Stimulated activated naive CD8-positive, alpha-beta T cell treated with anti-CD3 and anti-CD28 coated beads, Interleukin-15, Interleukin-2, amounts not matched to agents 100 ng/mL and 50 ng/mL, for 24 hours (primary cell): ENCODE measurements around the gene IL31RA.

Experiments
- H3K27ac Mint-ChIP-seq: one replicate; pipeline ENCODE4 v1.8.0; 2021; ENCODE audit warnings: mild to moderate bottlenecking, mixed read lengths
- H3K27me3 Mint-ChIP-seq: one replicate; pipeline ENCODE4 v1.8.0; 2021; ENCODE audit warnings: mixed read lengths
- H3K36me3 Mint-ChIP-seq: one replicate; pipeline ENCODE4 v1.8.0; 2021; ENCODE audit warnings: low read depth, mixed read lengths
- H3K4me1 Mint-ChIP-seq: one replicate; pipeline ENCODE4 v1.8.0; 2021; ENCODE audit warnings: low read depth, mixed read lengths
- H3K4me3 Mint-ChIP-seq: one replicate; pipeline ENCODE4 v1.8.0; 2021; ENCODE audit warnings: mild to moderate bottlenecking, mixed read lengths
- H3K9me3 Mint-ChIP-seq: one replicate; pipeline ENCODE4 v1.8.0; 2021; ENCODE audit warnings: mixed read lengths

The IL31RA gene

GRCh38 chr5:55903121-55903701, 52.1 kb downstream of the IL31RA start:
- H3K4me3 Mint-ChIP-seq = peak overlapping the region; percentile 49
- no peaks in the 10 kb centered on the region for H3K9me3 Mint-ChIP-seq
- H3K36me3 Mint-ChIP-seq = no peaks in the 10 kb centered on the region
- H3K27me3 Mint-ChIP-seq = peaks cover 24% of the 10 kb centered on the region
- peak overlapping the region; percentile 77 for H3K27ac Mint-ChIP-seq
- peaks cover 43% of the 10 kb centered on the region for H3K4me1 Mint-ChIP-seq

- Mint-ChIP-seq H3K4me3 (peak overlapping the region; percentile 24), H3K27ac (no peak overlapping the region), H3K4me1 (peaks cover 41% of the 10 kb centered on the region), H3K27me3 (peaks cover 24% of the 10 kb centered on the region), H3K9me3 (no peaks in the 10 kb centered on the region), H3K36me3 (no peaks in the 10 kb centered on the region)
Observed at GRCh38 chr5:55904152-55904551, 53.0 kb downstream of the IL31RA start.

- H3K4me1 Mint-ChIP-seq = peaks cover 30% of the 10 kb centered on the region
- H3K9me3 Mint-ChIP-seq = no peaks in the 10 kb centered on the region
- H3K27ac Mint-ChIP-seq = no peak overlapping the region
Observed at GRCh38 chr5:55905251-55905650, 54.1 kb downstream of the IL31RA start.

GRCh38 chr5:55907927-55908326, 56.8 kb downstream of the IL31RA start:
- Mint-ChIP-seq H3K27ac (no peak overlapping the region), H3K27me3 (peaks cover 10% of the 10 kb centered on the region), H3K4me1 (peaks cover 19% of the 10 kb centered on the region)

More at GRCh38 chr5:55905251-55905650, 54.1 kb downstream of the IL31RA start:
- no peak overlapping the region for H3K4me3 Mint-ChIP-seq
- H3K36me3 Mint-ChIP-seq = no peaks in the 10 kb centered on the region
- peaks cover 18% of the 10 kb centered on the region for H3K27me3 Mint-ChIP-seq

GRCh38 chr5:55908804-55909203, 57.6 kb downstream of the IL31RA start:
- H3K36me3 Mint-ChIP-seq = no peaks in the 10 kb centered on the region

More at GRCh38 chr5:55907927-55908326, 56.8 kb downstream of the IL31RA start:
- Mint-ChIP-seq H3K36me3 (no peaks in the 10 kb centered on the region), H3K4me3 (no peak overlapping the region), H3K9me3 (no peaks in the 10 kb centered on the region)

GRCh38 chr5:55911784-55912653, 60.9 kb downstream of the IL31RA start:
- Mint-ChIP-seq H3K27me3 (peaks cover 4% of the 10 kb centered on the region), H3K4me1 (peaks cover 12% of the 10 kb centered on the region), H3K9me3 (no peaks in the 10 kb centered on the region), H3K4me3 (no peak overlapping the region), H3K27ac (peak overlapping the region; percentile 71), H3K36me3 (no peaks in the 10 kb centered on the region)

More at GRCh38 chr5:55908804-55909203, 57.6 kb downstream of the IL31RA start:
- H3K27ac Mint-ChIP-seq = no peak overlapping the region
- peaks cover 10% of the 10 kb centered on the region for H3K27me3 Mint-ChIP-seq
- H3K4me1 Mint-ChIP-seq = peaks cover 10% of the 10 kb centered on the region
- H3K4me3 Mint-ChIP-seq = no peak overlapping the region
- no peaks in the 10 kb centered on the region for H3K9me3 Mint-ChIP-seq

GRCh38 chr5:55913466-55914413, 62.6 kb downstream of the IL31RA start:
- Mint-ChIP-seq H3K4me1 (peaks cover 24% of the 10 kb centered on the region), H3K27ac (no peak overlapping the region), H3K27me3 (no peaks in the 10 kb centered on the region), H3K36me3 (no peaks in the 10 kb centered on the region), H3K4me3 (no peak overlapping the region), H3K9me3 (no peaks in the 10 kb centered on the region)

GRCh38 chr5:55914971-55915370, 63.8 kb downstream of the IL31RA start:
- Mint-ChIP-seq H3K27me3 (no peaks in the 10 kb centered on the region), H3K27ac (no peak overlapping the region), H3K36me3 (no peaks in the 10 kb centered on the region), H3K4me1 (peaks cover 36% of the 10 kb centered on the region), H3K4me3 (no peak overlapping the region), H3K9me3 (no peaks in the 10 kb centered on the region)

- H3K27me3 Mint-ChIP-seq = no peaks in the 10 kb centered on the region
- no peaks in the 10 kb centered on the region for H3K9me3 Mint-ChIP-seq
- H3K36me3 Mint-ChIP-seq = no peaks in the 10 kb centered on the region
- H3K4me1 Mint-ChIP-seq = peaks cover 38% of the 10 kb centered on the region
- no peak overlapping the region for H3K27ac Mint-ChIP-seq
- no peak overlapping the region for H3K4me3 Mint-ChIP-seq
Observed at GRCh38 chr5:55915783-55916182, 64.6 kb downstream of the IL31RA start.

- no peaks in the 10 kb centered on the region for H3K36me3 Mint-ChIP-seq
- no peak overlapping the region for H3K27ac Mint-ChIP-seq
- H3K27me3 Mint-ChIP-seq = no peaks in the 10 kb centered on the region
- no peaks in the 10 kb centered on the region for H3K9me3 Mint-ChIP-seq
- H3K4me1 Mint-ChIP-seq = peaks cover 36% of the 10 kb centered on the region
- H3K4me3 Mint-ChIP-seq = no peak overlapping the region
Observed at GRCh38 chr5:55916986-55917385, 65.8 kb downstream of the IL31RA start.

GRCh38 chr5:55917402-55918086, 66.4 kb downstream of the IL31RA start:
- peak overlapping the region; percentile 22 for H3K27ac Mint-ChIP-seq
- no peaks in the 10 kb centered on the region for H3K9me3 Mint-ChIP-seq
- H3K4me3 Mint-ChIP-seq = no peak overlapping the region
- no peaks in the 10 kb centered on the region for H3K36me3 Mint-ChIP-seq
- no peaks in the 10 kb centered on the region for H3K27me3 Mint-ChIP-seq
- peaks cover 32% of the 10 kb centered on the region for H3K4me1 Mint-ChIP-seq

- peak overlapping the region; percentile 22 for H3K27ac Mint-ChIP-seq
- peaks cover 39% of the 10 kb centered on the region for H3K4me1 Mint-ChIP-seq
- no peak overlapping the region for H3K4me3 Mint-ChIP-seq
- no peaks in the 10 kb centered on the region for H3K27me3 Mint-ChIP-seq
- H3K36me3 Mint-ChIP-seq = no peaks in the 10 kb centered on the region
- H3K9me3 Mint-ChIP-seq = no peaks in the 10 kb centered on the region
Observed at GRCh38 chr5:55918087-55919035, 67.2 kb downstream of the IL31RA start.

GRCh38 chr5:55919625-55920024, 68.5 kb downstream of the IL31RA start:
- Mint-ChIP-seq H3K4me1 (peaks cover 43% of the 10 kb centered on the region), H3K4me3 (no peak overlapping the region), H3K36me3 (no peaks in the 10 kb centered on the region), H3K27ac (no peak overlapping the region), H3K27me3 (no peaks in the 10 kb centered on the region), H3K9me3 (no peaks in the 10 kb centered on the region)
